ENCODE data around the gene PRKD1. TPM values are rescaled to one million over a fixed set of nuclear protein-coding genes. Genes with fewer than 3 reads are reported as not detected.

Gene PRKD1
- total RNA-seq, 1 experiment from 2014 or later, result 2.7 TPM

GRCh38 chr14:29608861-29609260 lies 318.8 kb downstream of the PRKD1 start:
- Histone ChIP-seq H3K4me1 (ENCODE audit: insufficient read depth, low read length) (peaks cover 2% of the 10 kb centered on the region; the same call in 1 of the 2 replicates), H4K5ac (ENCODE audit: insufficient read length, low read depth, low read length) (no peak overlapping the region), H3K4ac (ENCODE audit: low read depth, low read length) (no peak overlapping the region), H3K18ac (ENCODE audit: insufficient read length, low read depth, low read length) (no peak overlapping the region), H3K14ac (ENCODE audit: insufficient read depth, low read length) (no peak overlapping the region), H2AK5ac (ENCODE audit: insufficient read length, low read length) (no peak overlapping the region), H3T11ph (ENCODE audit: low read length) (no peak overlapping the region), H3K79me2 (ENCODE audit: insufficient read depth, low read length) (no peaks in the 10 kb centered on the region), H2BK5ac (ENCODE audit: insufficient read length, low read length) (no peak overlapping the region), H3K9me3 (ENCODE audit: control insufficient read depth, low read depth, low read length) (no peaks in the 10 kb centered on the region), H2BK120ac (ENCODE audit: low read depth, low read length, poor library complexity, severe bottlenecking) (no peak overlapping the region), H4K8ac (replicated peaks; ENCODE audit: insufficient read length, low read depth, low read length) (no peak overlapping the region), H3K23ac (ENCODE audit: insufficient read length, low read depth, low read length) (no peak overlapping the region), H2AFZ (ENCODE audit: low read length) (no peak overlapping the region), H2BK15ac (ENCODE audit: low read depth, low read length) (no peak overlapping the region), H3K23me2 (ENCODE audit: insufficient read length, low read depth, low read length, poor library complexity, severe bottlenecking) (no peaks in the 10 kb centered on the region), H2BK12ac (ENCODE audit: insufficient read length, low read depth, low read length) (no peak overlapping the region), H3K9ac (ENCODE audit: extremely low read depth, insufficient read length, low read length) (no peak overlapping the region), H3K27ac (ENCODE audit: insufficient read length, low read depth, low read length) (no peak overlapping the region), H3K79me1 (ENCODE audit: insufficient read depth, low read depth, low read length, poor library complexity, severe bottlenecking) (no peaks in the 10 kb centered on the region), H3K56ac (ENCODE audit: insufficient read length, low read depth, low read length) (no peak overlapping the region), H2BK20ac (ENCODE audit: low read depth, low read length, poor library complexity, severe bottlenecking) (no peak overlapping the region), H3K27me3 (ENCODE audit: insufficient read depth, low read length) (no peaks in the 10 kb centered on the region), H3K4me2 (ENCODE audit: insufficient read depth, insufficient read length, low read length) (no peak overlapping the region), H4K20me1 (ENCODE audit: control insufficient read depth, insufficient read depth, insufficient read length) (no peaks in the 10 kb centered on the region), H4K91ac (ENCODE audit: insufficient read length, low read depth, low read length) (no peak overlapping the region)
- no peak for TF ChIP-seq CTCF (conservative IDR thresholded peaks at IDR 0.05)
- peaks cover 15% of the 10 kb centered on the region in 2 experiments for H3K4me1 Mint-ChIP-seq
- no peaks in the 10 kb centered on the region for H3K36me3 Mint-ChIP-seq (ENCODE audit: insufficient read depth in 1 of 3, low read depth in 3 of 3)
- no peaks in the 10 kb centered on the region for H3K9me3 Mint-ChIP-seq
- DNase-seq, result no peak
- no peaks in the 10 kb centered on the region for H3K27me3 Mint-ChIP-seq (ENCODE audit: low read depth)
- no CpG with 5 or more reads among the region's 2 CpGs for WGBS (ENCODE audit: extremely low coverage, insufficient read length, low lambda C conversion rate)
- H3K4me3 Mint-ChIP-seq, result no peak overlapping the region
- H3K27ac Mint-ChIP-seq, result no peak overlapping the region
